Femur (tissue), 1 donor: Measurements from ENCODE around the gene AKIRIN2.
"Not testable (repeated sequence)": the region's sequence is repeated elsewhere in the genome, so short reads cannot be mapped to it uniquely, and the experiment has no call there.

Experiments used
- DNase-seq: peaks from one replicate; pipeline ENCODE4 v3.0.0-alpha.2; 2017

Gene AKIRIN2

GRCh38 chr6:87716928-87717614, 15.0 kb upstream of the AKIRIN2 start:
- no peak for DNase-seq

DNA sequence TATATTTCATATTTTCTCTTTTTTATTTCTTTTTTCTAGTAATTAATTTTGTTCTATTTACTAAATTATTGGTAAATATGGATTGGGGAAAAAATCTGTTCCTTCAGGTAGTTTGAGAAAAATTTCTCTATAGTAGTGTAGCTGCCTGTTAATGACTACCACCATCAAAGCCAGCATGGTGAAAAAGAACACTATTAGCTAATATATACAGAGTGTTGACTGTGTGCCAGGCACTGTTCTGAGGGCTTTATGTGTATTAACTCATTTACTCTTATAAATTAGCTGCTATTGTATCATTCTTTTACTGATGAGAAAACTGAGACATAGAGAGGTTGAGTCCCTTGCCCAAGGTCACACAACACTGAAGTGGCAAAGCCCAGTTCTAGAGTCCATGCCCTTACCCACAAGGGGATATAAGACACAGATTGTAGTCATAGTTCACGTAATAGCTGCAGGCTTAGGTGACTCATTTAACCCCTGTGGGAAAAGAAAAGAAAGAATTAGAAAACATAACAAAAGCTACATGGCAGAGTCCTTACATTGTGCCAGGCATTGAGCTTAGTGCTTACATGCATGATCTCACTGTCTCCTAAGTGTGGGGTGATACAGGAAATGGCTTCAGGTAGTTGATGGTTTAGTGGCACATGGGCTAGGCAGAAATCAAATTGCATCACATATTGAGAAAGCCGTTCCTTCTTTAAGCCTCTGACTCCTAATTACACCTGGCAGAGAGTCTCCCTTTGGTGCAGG, 12.2 kb upstream of the AKIRIN2 start:
- no peak for DNase-seq

DNA sequence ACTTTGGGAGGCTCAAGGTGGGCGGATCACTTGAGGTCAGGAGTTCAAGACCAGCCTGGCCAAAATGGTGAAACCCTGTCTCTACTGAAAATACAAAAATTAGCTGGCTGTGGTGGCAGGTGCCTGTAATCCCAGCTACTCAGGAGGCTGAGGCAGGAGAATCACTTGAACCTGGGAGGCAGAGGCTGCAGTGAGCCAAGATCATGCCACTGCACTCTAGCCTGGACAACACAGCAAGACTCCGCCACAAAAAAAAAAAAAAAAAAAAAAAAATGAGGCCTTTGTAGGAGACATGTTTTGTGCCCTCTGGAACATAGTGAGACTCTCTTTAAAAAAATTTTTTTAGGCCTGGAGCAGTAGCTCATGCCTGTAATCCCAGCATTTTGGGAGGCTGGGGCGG, 10.7 kb upstream of the AKIRIN2 start:
- not testable (repeated sequence) for DNase-seq

GRCh38 chr6:87710090-87710489, 8.1 kb upstream of the AKIRIN2 start:
- no peak for DNase-seq

GRCh38 chr6:87708581-87709427, 6.8 kb upstream of the AKIRIN2 start:
- not testable (repeated sequence) for DNase-seq

DNA sequence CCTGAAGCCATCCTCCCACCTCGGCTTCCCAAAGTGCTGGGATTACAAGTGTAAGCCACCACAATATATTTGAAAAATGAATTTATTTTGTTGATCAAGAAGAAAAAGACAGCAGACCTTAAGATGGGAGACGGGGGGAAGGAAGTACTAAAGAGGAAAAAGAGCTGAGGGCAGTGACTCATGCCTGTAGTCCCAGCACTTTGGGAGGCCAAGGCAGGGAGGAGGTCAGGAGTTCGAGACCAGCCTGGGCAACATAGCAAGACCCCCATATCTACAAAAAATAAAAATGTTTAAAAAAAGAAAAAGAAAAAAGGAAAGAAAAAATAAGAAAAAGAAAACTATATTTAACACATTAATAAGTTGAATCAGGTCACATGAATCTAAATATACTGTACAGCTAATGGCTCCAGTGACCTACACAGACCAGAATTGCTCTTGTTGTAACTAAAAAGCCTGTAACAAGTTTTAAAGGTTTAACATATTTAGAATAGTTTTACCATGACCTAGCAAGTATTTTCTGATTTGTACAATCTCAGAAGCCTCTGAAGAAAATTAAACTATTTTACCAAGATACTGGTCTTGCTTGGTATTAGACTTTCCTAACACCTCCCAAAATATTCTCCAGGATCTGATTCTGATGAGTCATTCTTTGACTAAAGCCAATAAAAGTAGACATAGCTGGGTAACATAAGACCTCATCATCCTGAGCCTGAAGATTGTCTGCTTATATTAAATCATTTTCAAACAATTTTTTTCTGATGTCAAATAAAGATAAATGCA, 4.3 kb upstream of the AKIRIN2 start:
- DNase-seq, result no peak

DNA sequence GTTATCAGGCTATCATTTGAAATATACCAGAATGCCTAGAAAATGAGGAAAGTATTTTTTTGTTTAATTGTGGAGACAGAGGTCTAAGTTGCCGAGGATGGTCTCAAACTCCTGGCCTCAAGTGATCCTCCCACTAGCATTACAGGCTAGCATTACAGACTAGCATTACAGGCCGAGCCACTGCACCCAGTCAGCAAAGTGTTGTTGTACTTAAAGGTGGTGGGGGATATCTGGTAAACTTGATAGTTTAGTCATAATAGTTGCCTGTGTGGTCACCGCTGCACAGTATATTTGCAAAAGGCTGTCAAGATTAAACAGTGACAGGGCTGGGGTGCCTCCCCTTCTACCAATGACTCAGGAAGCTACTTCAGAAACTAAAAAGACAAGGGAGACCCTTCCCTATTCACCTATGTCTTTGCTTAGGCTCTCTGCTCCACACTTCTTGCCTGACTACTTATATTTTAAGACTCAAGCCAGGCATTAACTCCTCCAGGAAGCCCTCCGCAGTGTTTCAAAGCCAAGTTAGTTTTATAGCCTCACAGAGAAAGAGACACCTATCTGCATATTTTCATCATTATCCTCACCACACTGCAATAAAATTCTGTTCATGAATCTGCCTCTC, 3.1 kb upstream of the AKIRIN2 start:
- no peak for DNase-seq

DNA sequence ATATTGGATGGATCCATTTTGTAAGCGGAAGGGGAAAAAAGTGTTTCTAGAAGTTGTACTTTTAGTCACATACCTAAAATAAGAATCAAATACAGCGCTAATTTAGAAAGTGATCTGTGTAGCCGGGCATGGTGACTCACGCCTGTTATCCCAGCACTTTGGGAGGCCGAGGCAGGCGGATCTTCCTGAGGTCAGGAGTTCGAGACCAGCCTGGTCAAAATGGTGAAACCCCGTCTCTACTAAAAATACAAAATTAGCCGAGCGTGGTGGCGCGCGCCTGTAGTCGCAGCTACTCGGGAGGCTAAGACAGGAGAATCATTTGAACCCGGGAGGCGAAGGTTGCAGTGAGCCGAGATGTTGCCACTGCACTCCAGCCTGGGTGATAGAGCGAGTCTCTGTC, 1.0 kb upstream of the AKIRIN2 start:
- DNase-seq, result not testable (repeated sequence)

GRCh38 chr6:87702589-87702945, 534 bp upstream of the AKIRIN2 start:
- no peak for DNase-seq

DNA sequence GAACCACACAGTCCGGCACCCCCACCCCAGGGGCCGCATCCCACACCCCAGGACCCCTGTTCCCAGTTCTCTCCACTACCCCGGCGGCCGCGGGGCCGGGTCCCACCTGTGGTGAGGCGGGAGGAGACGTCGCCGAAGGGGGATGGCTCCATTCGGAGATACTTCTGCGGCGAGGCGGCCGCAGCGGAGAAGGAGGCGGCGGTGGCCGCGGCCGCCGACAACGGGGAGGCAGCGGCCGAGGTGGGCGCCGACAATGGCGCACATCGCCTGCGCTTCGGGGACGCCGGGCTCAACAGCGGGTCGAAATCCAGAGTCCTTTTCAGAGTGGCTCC, 723 bp downstream of the AKIRIN2 start:
- peak; percentile 56 for DNase-seq

DNA sequence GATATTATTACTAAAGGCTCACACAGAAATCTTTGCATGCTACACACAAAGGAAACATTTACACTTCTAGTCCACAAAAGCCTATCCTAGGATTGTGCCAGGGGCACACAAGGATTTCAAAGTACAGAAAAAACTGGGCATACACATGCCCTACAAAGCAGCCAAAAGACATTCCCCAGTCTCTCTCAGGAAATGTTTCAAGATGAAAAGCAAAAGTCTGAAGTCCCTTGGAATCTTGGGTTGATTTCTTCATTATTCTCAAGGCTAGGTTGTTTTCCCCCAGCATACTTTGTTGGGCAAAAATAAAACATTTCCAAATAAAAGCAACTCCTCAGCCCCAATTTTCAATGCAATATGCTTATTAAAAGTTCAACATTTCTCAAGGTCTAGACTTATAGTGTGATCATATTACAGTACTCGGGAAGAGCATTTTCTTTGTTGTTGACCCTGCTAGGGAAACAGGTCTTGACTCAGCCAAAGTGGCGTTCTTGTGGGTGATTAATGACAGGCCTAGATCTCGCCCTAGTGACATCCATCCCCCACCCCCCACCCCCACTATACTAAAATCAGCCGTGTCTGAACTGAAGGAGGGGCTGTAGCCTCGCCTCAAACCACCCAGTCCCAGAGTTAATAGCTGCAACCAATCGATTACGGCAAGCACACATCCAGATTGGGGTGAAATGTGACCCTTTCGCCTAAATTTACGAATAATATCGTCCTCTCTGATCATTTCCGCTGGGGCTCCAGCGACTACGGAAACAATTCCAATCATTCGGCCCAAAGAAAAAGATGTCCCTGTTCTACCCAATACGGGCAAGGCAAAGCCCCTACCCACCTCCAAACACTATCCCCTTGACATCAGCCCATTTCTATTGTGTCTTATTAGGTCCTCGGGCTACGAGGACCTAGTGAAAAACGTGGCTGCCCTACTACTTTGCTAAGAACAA, 1.4 kb downstream of the AKIRIN2 start:
- DNase-seq, result peak; percentile 72

GRCh38 chr6:87699576-87699975, 2.5 kb downstream of the AKIRIN2 start:
- no peak for DNase-seq

DNA sequence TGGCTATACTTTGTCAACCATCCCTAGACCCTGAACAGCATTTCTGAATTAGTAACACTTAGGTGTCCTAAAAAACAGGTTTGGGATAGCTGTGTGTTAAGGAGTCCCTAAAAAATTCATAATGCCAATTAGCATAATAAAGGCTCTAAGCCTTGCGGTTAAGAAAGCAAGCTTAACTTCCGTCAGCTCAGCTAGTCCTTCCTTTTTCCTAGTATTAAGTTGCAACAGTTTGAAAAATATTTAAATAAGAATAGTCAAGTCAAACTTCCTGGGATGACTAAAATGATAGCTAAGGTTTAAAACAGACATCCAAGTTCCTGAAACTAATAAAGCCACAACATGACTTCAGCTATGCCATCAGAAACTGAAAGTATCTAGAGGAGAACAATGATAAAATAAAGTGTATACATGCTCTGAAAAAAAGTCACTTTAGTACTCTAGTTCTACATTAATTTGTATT, 3.5 kb downstream of the AKIRIN2 start:
- no peak for DNase-seq

GRCh38 chr6:87697581-87698546, 4.2 kb downstream of the AKIRIN2 start:
- peak; percentile 22 for DNase-seq

DNA sequence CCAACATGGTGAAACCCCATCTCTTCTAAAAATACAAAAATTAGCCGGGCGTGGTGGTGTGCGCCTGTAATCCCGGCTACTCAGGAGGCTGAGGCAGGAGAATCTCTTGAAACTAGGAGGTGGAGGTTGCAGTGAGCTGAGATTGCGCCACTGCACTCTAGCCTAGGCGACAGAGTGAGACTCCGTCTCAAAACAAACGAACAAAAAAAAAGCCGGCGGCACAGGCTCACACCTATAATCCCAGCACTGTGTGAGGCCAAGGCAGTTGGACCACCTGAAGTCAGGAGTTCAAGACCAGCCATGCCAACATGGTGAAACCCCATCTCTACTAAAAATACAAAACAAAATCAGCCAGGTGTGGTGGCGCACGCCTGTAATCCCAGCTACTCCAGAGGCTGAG, 5.2 kb downstream of the AKIRIN2 start:
- DNase-seq, result not testable (repeated sequence)

- DNase-seq, result no peak
Measured at GRCh38 chr6:87692086-87692485, 9.9 kb downstream of the AKIRIN2 start.

DNA sequence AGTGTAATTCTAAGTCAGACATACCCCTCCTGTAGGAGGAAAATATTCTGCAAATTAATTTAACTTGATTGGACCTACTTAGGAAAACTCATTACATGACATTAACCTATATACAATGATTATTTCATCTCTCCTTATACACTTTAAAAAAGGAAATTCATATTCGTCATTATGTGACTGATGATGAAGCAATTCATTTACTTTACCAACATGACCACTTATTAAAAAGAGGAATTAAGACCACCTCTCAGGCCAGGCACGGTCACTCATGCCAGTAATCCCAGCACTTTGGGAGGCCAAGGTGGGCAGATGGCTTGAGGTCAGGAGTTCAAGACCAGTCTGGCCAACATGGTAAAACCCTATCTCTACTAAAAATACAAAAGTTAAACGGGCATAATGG, 11.6 kb downstream of the AKIRIN2 start:
- DNase-seq, result no peak

- DNase-seq, result not testable (repeated sequence)
Measured at GRCh38 chr6:87687893-87688292, 14.1 kb downstream of the AKIRIN2 start.

- no peak for DNase-seq
Measured at GRCh38 chr6:87687296-87687695, 14.7 kb downstream of the AKIRIN2 start.

GRCh38 chr6:87686636-87687205, 15.3 kb downstream of the AKIRIN2 start:
- not testable (repeated sequence) for DNase-seq
